Thyroid gland (tissue), 4 donors: ENCODE results near the gene SGSM2. TPM values are rescaled to one million over a fixed set of nuclear protein-coding genes. Genes with fewer than 3 reads are reported as not detected.
"Not testable (repeated sequence)": the region's sequence is repeated elsewhere in the genome, so short reads cannot be mapped to it uniquely, and the experiment has no call there.

ENCODE experiments used
- DNase-seq, 2 donors: peaks; one replicate each; pipeline ENCODE4 v3.0.0-alpha.2; 2019
- H3K27ac ChIP-seq, 3 donors: fragments of 200-600 bp; sonication (generic); 1 replicate in 2 of 3; 2 replicates in 1 of 3; pipeline ENCODE4 v1.5.1; 2016 to 2019; ENCODE audit warnings: mild to moderate bottlenecking in 1 of 3, moderate library complexity in 1 of 3
- H3K27me3 ChIP-seq: fragments of 200-600 bp; sonication (generic); one replicate; pipeline ENCODE4 v1.5.1; 2019
- H3K36me3 ChIP-seq, 2 donors: fragments of 200-600 bp; sonication (generic); one replicate each; pipeline ENCODE4 v1.5.1; 2016 to 2019
- H3K4me1 ChIP-seq, 2 donors: fragments of 200-600 bp; sonication (generic); one replicate each; pipeline ENCODE4 v1.5.1; 2017 to 2019
- H3K4me3 ChIP-seq, 3 donors: fragments of 200-600 bp; sonication (generic); replicated peaks in 1 of 3; 1 replicate in 2 of 3; 2 replicates in 1 of 3; pipeline ENCODE4 v1.5.1; 2016; ENCODE audit warnings: mild to moderate bottlenecking in 1 of 3
- H3K9me3 ChIP-seq: fragments of 200-600 bp; sonication (generic); one replicate; pipeline ENCODE4 v1.5.1; 2017
- CTCF ChIP-seq, 6 experiments: fragments of 200-600 bp in 3 of 6; fragments of 450-650 bp in 3 of 6; sonication (generic) in 3 of 6; IDR thresholded peaks; one replicate each; pipeline ENCODE4 v1.5.1; 2016 to 2019; ENCODE audit warnings: antibody characterized with exemption in 6 of 6, mild to moderate bottlenecking in 2 of 6, inconsistent platforms in 1 of 6, moderate library complexity in 1 of 6
- POLR2A ChIP-seq, 2 donors: fragments of 450-650 bp; IDR thresholded peaks; one replicate each; pipeline ENCODE4 v1.6.1; 2017; ENCODE audit warnings: antibody characterized with exemption in 2 of 2, mild to moderate bottlenecking in 2 of 2, moderate library complexity in 1 of 2
- WGBS, 2 donors: methylation state at CpG; one replicate each; pipeline ENCODE4 v1.1.5; 2017; 5-methylcytosine and 5-hydroxymethylcytosine counted together
- intact Hi-C: fragments of 100-400 bp; cut with DNase I; formaldehyde crosslinking; loops from one replicate; pipeline ENCODE4 v1.15.1; 2023
- total RNA-seq, 4 donors: library from RNA; depleted of rRNA; stranded (reverse); fragments of >200 nt; gene quantifications; one replicate each; pipeline ENCODE4 v1.2.3, GENCODE V29; 2016

Gene SGSM2
- total RNA-seq, 4 donors from 2014 or later: 47.8 to 82.7 (median 63.2) TPM

GRCh38 chr17:2309338-2310154, 27.8 kb upstream of the SGSM2 start:
- Histone ChIP-seq H3K27ac (no peak overlapping the region), H3K36me3 (no peaks in the 10 kb centered on the region), H3K4me3 (no peak overlapping the region), H3K9me3 (no peaks in the 10 kb centered on the region), H3K4me1 (no peaks in the 10 kb centered on the region), H3K27me3 (no peaks in the 10 kb centered on the region)
- DNase-seq: no peak
- TF ChIP-seq POLR2A (IDR thresholded peaks at IDR 0.05) (no peak), CTCF (IDR thresholded peaks at IDR 0.05) (no peak)
- intact Hi-C loops: no loop called here
- 86 to 87% methylated on average over 6 of the region's 6 CpGs for WGBS, 2 donors

DNA sequence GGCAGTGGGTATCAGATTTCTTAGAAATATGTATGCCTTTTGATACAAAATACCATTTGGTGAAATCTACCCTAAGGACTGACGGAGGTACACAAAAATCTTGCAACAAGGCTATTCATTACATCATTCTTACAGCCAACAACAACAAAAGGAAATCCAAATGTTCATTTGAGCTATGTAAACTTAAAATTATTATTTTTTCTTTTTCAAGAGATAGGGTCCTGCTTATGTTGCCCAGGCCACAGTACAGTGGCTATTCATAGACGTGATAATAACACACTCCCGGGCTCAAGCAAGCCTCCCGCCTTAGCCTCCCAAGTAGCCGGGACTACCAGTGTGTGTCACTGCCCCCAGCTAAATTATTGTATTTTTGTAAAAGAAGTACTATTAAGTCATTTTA, 24.6 kb upstream of the SGSM2 start:
- no peaks in the 10 kb centered on the region for H3K36me3 ChIP-seq
- no peaks in the 10 kb centered on the region for H3K4me1 ChIP-seq
- TF ChIP-seq CTCF (IDR thresholded peaks at IDR 0.05) (no peak), POLR2A (IDR thresholded peaks at IDR 0.05) (no peak)
- no peak overlapping the region for H3K4me3 ChIP-seq
- H3K27me3 ChIP-seq: no peaks in the 10 kb centered on the region
- no peaks in the 10 kb centered on the region for H3K9me3 ChIP-seq
- intact Hi-C loops: no loop called here
- WGBS, 2 donors: 67 to 82% methylated on average over 5 of the region's 5 CpGs
- no peak for DNase-seq
- H3K27ac ChIP-seq: no peak overlapping the region

DNA sequence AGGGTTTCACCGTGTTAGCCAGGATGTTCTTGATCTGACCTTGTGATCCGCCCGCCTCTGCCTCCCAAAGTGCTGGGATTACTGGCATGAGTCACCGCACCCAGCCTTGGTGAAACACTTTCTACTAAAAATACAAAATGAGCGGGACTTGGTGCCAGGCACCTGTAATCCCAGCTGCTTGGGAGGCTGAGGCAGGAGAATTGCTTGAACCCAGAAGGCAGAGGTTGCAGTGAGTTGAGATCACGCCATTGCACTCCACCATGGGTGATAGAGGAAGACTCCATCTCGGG, 20.4 kb upstream of the SGSM2 start:
- WGBS, 2 donors: 92 to 93% methylated on average over 7 of the region's 7 CpGs
- DNase-seq, H3K4me3 ChIP-seq, intact Hi-C loops, H3K4me1 ChIP-seq, H3K27me3 ChIP-seq, H3K36me3 ChIP-seq, H3K27ac ChIP-seq, H3K9me3 ChIP-seq: not testable (repeated sequence)

DNA sequence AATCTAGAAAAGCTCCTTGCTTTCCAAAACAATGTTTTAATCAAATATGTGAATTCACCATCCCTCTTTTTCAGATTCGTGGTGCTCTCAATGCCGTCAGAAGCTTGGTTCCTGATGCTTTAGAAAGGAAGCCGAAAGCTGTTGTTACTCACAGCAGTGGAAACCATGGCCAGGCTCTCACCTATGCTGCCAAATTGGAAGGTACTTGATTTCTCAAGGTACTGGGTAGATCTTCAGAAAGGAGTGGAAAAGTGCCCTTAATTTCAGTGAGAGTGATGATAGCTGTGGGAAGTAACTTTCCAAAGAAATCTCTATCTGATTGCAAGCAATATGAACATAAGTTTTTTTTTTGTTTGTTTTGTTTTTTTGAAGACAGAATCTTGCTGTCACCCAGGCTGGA, 19.5 kb upstream of the SGSM2 start:
- TF ChIP-seq POLR2A (IDR thresholded peaks at IDR 0.05): no peak
- TF ChIP-seq CTCF (IDR thresholded peaks at IDR 0.05): no peak
- no peak overlapping the region for H3K27ac ChIP-seq
- peaks cover 0 to 4% of the 10 kb centered on the region in 2 donors for H3K36me3 ChIP-seq
- H3K4me3 ChIP-seq: no peak overlapping the region
- no peaks in the 10 kb centered on the region for H3K4me1 ChIP-seq
- intact Hi-C loops: no loop called here
- H3K9me3 ChIP-seq: no peaks in the 10 kb centered on the region
- 92 to 94% methylated on average over 3 of the region's 3 CpGs for WGBS, 2 donors
- no peaks in the 10 kb centered on the region for H3K27me3 ChIP-seq
- no peak for DNase-seq

DNA sequence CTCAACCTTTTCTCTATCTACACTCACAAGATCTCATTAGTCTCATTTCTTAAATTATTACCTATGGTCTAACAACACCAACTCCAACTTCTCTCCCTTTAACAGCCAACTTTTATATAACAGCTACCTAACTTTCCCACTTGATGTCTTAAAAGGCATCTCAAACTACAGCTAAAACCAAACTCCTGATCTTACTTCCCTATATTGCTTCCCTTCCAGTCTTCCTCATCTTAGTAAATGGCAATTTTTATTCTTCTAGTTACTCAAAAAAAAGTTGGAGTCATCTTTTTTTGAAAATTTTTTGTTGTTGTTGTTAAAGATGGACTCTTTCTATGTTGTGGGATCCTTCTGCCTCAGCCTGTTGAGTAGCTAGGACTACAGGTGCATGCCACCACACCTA, 18.2 kb upstream of the SGSM2 start:
- no peak overlapping the region for H3K4me3 ChIP-seq
- H3K4me1 ChIP-seq: no peaks in the 10 kb centered on the region
- TF ChIP-seq POLR2A (IDR thresholded peaks at IDR 0.05) (no peak), CTCF (IDR thresholded peaks at IDR 0.05) (no peak)
- no peak overlapping the region for H3K27ac ChIP-seq
- no peaks in the 10 kb centered on the region for H3K9me3 ChIP-seq
- no peaks in the 10 kb centered on the region for H3K27me3 ChIP-seq
- no peak for DNase-seq
- intact Hi-C loops: no loop called here
- peaks cover 10 to 15% of the 10 kb centered on the region in 2 donors for H3K36me3 ChIP-seq
